DOHH2 (cell line): ENCODE data around the gene GPR142.

Source experiments
- CTCF ChIP-seq: fragments of 200-600 bp; sonication (generic); IDR thresholded peaks from one replicate; pipeline ENCODE4 v1.5.1; 2014; ENCODE audit warnings: antibody characterized with exemption, mild to moderate bottlenecking, low read depth, low read length; ENCODE audit not compliant: poor library complexity, severe bottlenecking
- EZH2phosphoT487 ChIP-seq: fragments of 200-600 bp; sonication (generic); IDR thresholded peaks from 2 replicates; pipeline ENCODE4 v1.6.1; 2017; ENCODE audit warnings: borderline replicate concordance, mild to moderate bottlenecking, antibody characterized with exemption, low read length, moderate library complexity, mixed read lengths

- TF ChIP-seq CTCF (no peak), EZH2phosphoT487 (no peak)
Observed at GRCh38 chr17:74357466-74357809, 9.9 kb upstream of the GPR142 start.
